Measurements from ENCODE around the gene PPP1R37. TPM values are rescaled to one million over a fixed set of nuclear protein-coding genes. Genes with fewer than 3 reads are reported as not detected.

PPP1R37 gene
- total and polyA plus RNA-seq, 4 donors, result 19.2 to 39.7 (median 25.9) TPM

- H3K4me1 ChIP-seq (ENCODE audit: control insufficient read depth in 5 of 5, insufficient read depth in 5 of 5, low read length in 5 of 5), result peaks cover 0 to 2% (median 0%) of the 10 kb centered on the region in 5 donors
- WGBS, 2 donors, result 81 to 92% methylated on average over 14 to 19 of the region's 19 CpGs
- ATAC-seq (ENCODE audit: insufficient read depth, low FRiP score) (no peak), DNase-seq (no peak)
- H3K36me3 ChIP-seq (ENCODE audit: control insufficient read depth in 4 of 4, insufficient read depth in 4 of 4, low read length in 4 of 4), result peaks cover 9 to 50% (median 22%) of the 10 kb centered on the region in 4 donors
- no peak overlapping the region for H3K4me3 ChIP-seq
- no peaks in the 10 kb centered on the region for H3K9me3 ChIP-seq (ENCODE audit: control insufficient read depth in 4 of 4, insufficient read depth in 3 of 4, low read length in 3 of 4)
- H3K9ac ChIP-seq (ENCODE audit: insufficient read depth in 1 of 2, low read length in 2 of 2), result no peak overlapping the region
- no peak overlapping the region for H3K27ac ChIP-seq (ENCODE audit: low read depth in 1 of 2, low read length in 1 of 2)
- TF ChIP-seq CTCF (IDR thresholded peaks at IDR 0.05; ENCODE audit: control extremely low read depth, extremely low read depth), result no peak
- no peaks in the 10 kb centered on the region for H3K27me3 ChIP-seq (ENCODE audit: control insufficient read depth in 3 of 3, insufficient read depth in 3 of 3, low read length in 2 of 3)
Measured at GRCh38 chr19:45070861-45071544, 22.0 kb upstream of the PPP1R37 start.

- H3K9ac ChIP-seq (ENCODE audit: insufficient read depth in 1 of 2, low read length in 2 of 2), result no peak overlapping the region
- WGBS, 2 donors, result 93 to 94% methylated on average over 25 of the region's 25 CpGs
- DNase-seq (no peak), ATAC-seq (ENCODE audit: insufficient read depth, low FRiP score) (no peak)
- no peaks in the 10 kb centered on the region for H3K9me3 ChIP-seq (ENCODE audit: control insufficient read depth in 4 of 4, insufficient read depth in 3 of 4, low read length in 3 of 4)
- no peaks in the 10 kb centered on the region for H3K27me3 ChIP-seq (ENCODE audit: control insufficient read depth in 3 of 3, insufficient read depth in 3 of 3, low read length in 2 of 3)
- H3K4me3 ChIP-seq, result no peak overlapping the region
- H3K36me3 ChIP-seq (ENCODE audit: control insufficient read depth in 4 of 4, insufficient read depth in 4 of 4, low read length in 4 of 4), result peaks cover 9 to 50% (median 22%) of the 10 kb centered on the region in 4 donors
- no peak for TF ChIP-seq CTCF (IDR thresholded peaks at IDR 0.05; ENCODE audit: control extremely low read depth, extremely low read depth)
- H3K4me1 ChIP-seq (ENCODE audit: control insufficient read depth in 5 of 5, insufficient read depth in 5 of 5, low read length in 5 of 5), result peaks cover 0 to 3% (median 0%) of the 10 kb centered on the region in 5 donors
- H3K27ac ChIP-seq (ENCODE audit: low read depth in 1 of 2, low read length in 1 of 2), result no peak overlapping the region
Measured at GRCh38 chr19:45071545-45071938, 21.4 kb upstream of the PPP1R37 start.

GRCh38 chr19:45071969-45072790, 20.8 kb upstream of the PPP1R37 start:
- Histone ChIP-seq H3K27me3 (ENCODE audit: control insufficient read depth in 3 of 3, insufficient read depth in 3 of 3, low read length in 2 of 3) (no peaks in the 10 kb centered on the region), H3K9ac (ENCODE audit: insufficient read depth in 1 of 2, low read length in 2 of 2) (no peak overlapping the region), H3K4me3 (no peak overlapping the region), H3K4me1 (ENCODE audit: control insufficient read depth in 5 of 5, insufficient read depth in 5 of 5, low read length in 5 of 5) (peaks cover 0 to 5% (median 0%) of the 10 kb centered on the region in 5 donors), H3K9me3 (ENCODE audit: control insufficient read depth in 4 of 4, insufficient read depth in 3 of 4, low read length in 3 of 4) (no peaks in the 10 kb centered on the region), H3K36me3 (ENCODE audit: control insufficient read depth in 4 of 4, insufficient read depth in 4 of 4, low read length in 4 of 4) (peaks cover 3 to 44% (median 22%) of the 10 kb centered on the region in 4 donors), H3K27ac (ENCODE audit: low read depth in 1 of 2, low read length in 1 of 2) (peak overlapping the region in 1 of 2 donors; percentile 26)
- DNase-seq, result no peak
- ATAC-seq (ENCODE audit: insufficient read depth, low FRiP score), result no peak
- WGBS, 2 donors, result 82 to 92% methylated on average over 34 of the region's 34 CpGs
- TF ChIP-seq CTCF (IDR thresholded peaks at IDR 0.05; ENCODE audit: control extremely low read depth, extremely low read depth), result no peak
